ENCODE results near the gene TECTB. TPM values are rescaled to one million over a fixed set of nuclear protein-coding genes. Genes with fewer than 3 reads are reported as not detected.
"Not testable (repeated sequence)": the region's sequence is repeated elsewhere in the genome, so short reads cannot be mapped to it uniquely, and the experiment has no call there.

Gene TECTB
- polyA plus RNA-seq (ENCODE audit: insufficient read depth in 1 of 5, insufficient read length in 5 of 5, low replicate concordance in 1 of 5), result not detected
- long read RNA-seq, donor 1, result 0 reads
- long read RNA-seq, donor 2, result 0 reads
- long read RNA-seq, donor 3, result 0 reads
- long read RNA-seq, donor 4, result 0 reads
- long read RNA-seq, donor 5, result 0 reads
- long read RNA-seq, donor 6, result 0 reads
- long read RNA-seq, donor 7, result 0 reads
- long read RNA-seq, donor 8, result 0 reads

DNA sequence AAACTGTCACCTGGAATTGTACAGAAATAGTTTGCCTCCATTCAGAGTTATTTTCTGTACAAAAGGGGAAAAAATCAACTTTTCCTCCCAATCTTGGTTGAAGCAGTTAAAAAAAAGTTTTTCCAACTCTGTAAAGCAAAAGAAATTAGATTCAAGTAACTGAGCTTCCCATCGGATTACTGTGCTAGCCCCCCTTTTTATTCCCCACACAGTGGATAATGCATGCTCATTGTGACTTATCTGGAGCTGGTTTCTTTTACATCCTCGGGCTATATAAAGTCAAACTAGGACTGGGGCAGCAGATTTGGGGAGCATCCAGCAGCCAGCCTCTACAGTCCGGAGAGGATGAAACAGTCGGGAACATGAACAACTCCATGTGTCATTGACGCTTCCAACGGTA lies at the start of gene TECTB:
TSS of gene TECTB (plus strand) at position 301 of the 400 bp plus-strand sequence. CDS start 335 bp downstream, outside the sequence.
- DNase-seq, result no peak

DNA sequence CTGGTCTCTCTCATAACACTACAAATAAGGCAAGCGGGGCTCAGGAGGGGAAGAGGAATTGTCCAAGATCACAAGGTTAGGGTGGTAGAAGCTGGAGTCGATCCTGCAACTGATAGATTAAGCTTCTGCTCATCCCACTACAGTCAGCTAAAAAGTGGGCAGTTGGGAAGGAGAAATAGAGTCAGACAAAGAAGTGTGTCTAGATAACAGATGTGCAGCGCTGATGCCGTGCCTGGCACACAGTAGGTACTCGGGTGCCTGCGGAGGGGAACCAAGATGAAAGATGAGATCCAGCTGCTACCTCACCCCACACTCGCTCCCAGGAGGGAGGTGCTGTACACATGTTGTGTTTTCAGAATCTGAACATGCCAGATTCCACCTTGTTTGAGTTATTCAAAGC lies 48.1 kb upstream of the TECTB start:
- DNase-seq, result no peak

- DNase-seq, result no peak
Observed at GRCh38 chr10:112235920-112236319, 47.3 kb upstream of the TECTB start.

DNA sequence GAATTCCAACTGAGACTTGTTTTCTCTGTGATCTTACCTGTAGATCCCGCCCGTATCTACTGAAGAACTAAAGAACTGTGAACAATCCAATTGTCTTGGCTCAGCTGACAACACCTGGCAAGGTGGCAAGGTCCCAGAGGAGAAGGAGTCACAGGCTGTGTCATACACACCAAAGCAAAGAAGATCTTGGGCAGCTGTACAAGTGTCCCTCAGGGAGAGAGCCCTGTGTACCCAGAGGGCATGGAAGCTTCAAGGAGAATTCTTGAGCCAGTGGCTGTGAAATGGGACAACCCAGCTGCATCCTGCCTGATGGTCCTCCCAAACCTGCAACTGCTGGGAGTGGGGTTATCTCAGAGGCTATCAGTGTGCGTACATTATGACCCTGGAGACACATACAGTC lies 46.7 kb upstream of the TECTB start:
- no peak for DNase-seq

GRCh38 chr10:112239347-112239746 lies 43.9 kb upstream of the TECTB start:
- DNase-seq, result no peak

DNA sequence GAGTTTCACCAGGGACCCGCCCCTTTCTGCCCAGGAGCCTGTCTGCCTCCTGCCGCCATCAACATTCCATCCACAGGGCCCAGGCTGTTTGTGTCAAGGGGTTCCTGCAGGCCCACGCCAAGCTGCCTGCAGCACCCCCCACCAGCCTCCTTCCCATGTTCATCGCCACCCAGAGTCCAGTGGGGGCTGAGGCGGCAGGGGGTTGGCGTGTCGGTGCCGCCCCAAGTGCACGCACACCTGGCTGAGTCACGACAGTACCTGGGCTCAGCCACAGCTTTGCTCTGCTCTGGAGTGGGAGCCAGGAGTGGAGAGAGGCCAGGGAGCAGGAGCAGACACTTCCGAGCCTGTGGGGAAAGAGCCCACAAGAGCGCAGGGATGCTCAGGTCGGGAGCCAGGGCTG lies 42.8 kb upstream of the TECTB start:
- DNase-seq, result no peak

GRCh38 chr10:112241651-112242341 lies 41.4 kb upstream of the TECTB start:
- no peak for DNase-seq

- DNase-seq, result no peak
Observed at GRCh38 chr10:112242769-112243168, 40.4 kb upstream of the TECTB start.

GRCh38 chr10:112243713-112244112 lies 39.5 kb upstream of the TECTB start:
- DNase-seq, result no peak

DNA sequence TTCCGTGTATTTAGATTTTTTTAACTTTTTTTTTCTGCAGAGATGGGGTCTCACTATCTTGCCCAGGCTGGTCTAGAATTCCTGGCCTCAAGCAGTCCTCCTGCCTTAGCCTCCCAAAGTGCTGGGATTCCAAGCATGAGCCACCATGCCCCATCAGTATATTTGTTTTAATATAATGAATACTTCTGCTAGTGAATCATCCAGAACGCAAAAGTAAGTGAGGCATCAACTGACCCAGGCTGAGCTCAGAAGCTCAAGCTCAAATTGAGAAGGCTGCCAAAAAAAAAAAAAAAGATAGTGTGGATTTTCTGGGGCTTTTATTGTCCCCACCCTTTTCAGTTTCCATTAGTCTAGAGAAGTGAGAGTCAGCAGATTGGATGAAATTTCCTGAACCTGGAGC lies 39.0 kb upstream of the TECTB start:
- no peak for DNase-seq

GRCh38 chr10:112247791-112248190 lies 35.4 kb upstream of the TECTB start:
- DNase-seq, result no peak

DNA sequence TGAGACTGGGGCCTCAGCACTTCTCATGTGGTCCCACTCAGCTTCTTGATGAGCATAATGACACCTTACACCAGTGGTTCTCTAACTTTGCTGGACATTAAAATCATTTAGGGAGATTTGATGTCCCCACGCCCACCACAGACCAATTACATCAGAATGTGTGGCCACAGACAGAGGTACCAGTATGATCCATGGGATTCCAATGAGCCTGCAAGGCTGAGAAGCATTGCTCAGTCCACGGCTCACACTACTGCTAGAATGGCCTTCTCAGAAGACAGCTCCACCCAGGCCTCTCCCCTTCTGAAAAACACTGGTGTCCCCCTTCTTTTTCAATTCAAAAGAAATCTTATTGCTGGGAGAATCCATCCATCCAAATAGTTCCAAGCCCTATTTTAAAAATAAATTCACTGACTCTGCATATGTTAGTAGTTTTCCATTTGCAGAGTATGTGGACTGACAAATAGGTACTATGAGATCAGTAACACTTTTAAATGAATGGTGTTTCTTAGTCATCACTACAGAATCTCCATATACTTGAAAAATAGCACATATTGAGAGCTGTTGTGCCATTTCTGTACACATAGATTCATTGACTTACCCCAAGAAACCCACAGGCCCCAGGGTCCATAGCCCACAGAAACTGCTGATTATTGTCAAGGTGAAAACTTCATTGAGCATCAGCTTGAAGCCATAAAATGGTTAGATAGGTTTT lies 34.5 kb upstream of the TECTB start:
- DNase-seq, result no peak

- DNase-seq, result no peak
Observed at GRCh38 chr10:112249722-112250121, 33.5 kb upstream of the TECTB start.

GRCh38 chr10:112250555-112250954 lies 32.6 kb upstream of the TECTB start:
- no peak for DNase-seq

GRCh38 chr10:112251238-112251637 lies 32.0 kb upstream of the TECTB start:
- not testable (repeated sequence) for DNase-seq

GRCh38 chr10:112258407-112258806 lies 24.8 kb upstream of the TECTB start:
- DNase-seq, result no peak

DNA sequence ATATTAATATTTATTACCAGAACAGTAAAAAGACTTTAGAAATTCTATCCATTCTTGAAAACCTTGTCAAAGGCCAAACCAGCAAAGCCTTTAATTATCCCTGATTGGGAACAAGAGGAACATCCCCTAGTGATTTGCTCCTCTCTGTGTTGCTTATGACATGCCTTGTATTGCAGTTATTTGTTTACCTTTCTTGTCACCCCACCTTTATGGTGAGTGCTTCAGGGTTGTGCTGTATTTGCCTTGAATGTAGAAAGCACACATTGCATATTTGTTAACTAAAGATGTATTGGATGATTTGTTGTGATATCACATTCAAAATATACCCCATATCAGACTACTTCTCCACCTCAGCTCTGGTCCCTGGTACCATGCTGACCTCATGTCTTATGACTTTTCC lies 23.5 kb upstream of the TECTB start:
- no peak for DNase-seq

DNA sequence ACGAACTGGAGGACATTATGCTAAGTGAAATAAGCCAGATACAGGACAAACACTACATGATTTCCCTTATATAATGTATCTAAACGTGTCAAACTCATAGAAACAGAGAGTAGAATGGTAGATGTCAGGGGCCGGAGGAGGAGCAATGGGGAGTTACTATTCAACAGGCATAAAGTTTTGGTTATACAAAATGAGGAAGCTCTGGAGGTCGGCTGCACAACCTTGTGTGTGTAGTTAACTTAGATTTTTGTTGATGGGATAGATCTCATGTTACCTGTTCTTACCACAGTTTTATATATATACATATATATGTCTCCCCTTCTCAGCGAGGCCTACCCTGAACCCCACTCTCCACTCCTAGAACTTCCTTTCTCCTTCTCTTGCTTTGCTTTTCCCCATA lies 22.4 kb upstream of the TECTB start:
- DNase-seq, result no peak

- DNase-seq, result peak; percentile 2 to 4
Observed at GRCh38 chr10:112261281-112261822, 21.8 kb upstream of the TECTB start.

DNA sequence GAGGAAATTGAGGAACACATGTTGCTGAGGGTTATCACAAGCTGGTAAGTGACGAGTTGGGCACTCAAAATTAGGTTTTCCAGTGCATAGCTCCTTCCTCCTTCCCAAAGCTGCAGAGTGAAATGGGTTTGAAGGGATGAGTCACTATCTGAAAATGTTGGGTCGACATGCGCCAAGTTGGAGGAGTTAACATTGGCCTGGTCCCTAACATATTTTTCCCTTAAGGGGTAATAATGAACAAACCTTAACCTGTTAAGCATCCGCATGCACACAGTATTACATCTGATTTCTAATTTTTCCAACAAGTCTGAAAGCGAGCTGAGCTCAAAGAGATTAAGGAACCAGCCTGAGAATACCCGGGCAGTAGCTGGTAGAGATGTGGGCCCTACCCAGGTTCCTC lies 20.7 kb upstream of the TECTB start:
- DNase-seq, result no peak

DNA sequence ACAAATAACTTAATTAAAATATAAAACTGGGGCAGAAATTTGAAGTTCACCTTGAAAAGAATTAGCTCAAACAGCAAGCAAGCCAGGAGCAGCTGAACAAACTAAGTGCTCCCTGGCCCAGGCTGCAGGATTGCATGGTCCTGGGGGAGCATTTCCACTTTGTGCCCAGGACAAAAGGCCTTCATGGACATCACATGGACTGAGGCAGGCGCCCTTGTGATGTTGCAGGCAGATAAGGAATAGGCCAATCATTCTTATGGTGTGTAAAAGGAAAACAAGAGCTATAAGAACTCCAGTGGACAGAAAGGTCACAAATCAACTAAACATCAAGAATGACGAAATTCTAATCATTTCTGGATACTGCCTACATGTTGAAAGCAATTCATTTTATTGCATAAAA lies 17.5 kb upstream of the TECTB start:
- no peak for DNase-seq

DNA sequence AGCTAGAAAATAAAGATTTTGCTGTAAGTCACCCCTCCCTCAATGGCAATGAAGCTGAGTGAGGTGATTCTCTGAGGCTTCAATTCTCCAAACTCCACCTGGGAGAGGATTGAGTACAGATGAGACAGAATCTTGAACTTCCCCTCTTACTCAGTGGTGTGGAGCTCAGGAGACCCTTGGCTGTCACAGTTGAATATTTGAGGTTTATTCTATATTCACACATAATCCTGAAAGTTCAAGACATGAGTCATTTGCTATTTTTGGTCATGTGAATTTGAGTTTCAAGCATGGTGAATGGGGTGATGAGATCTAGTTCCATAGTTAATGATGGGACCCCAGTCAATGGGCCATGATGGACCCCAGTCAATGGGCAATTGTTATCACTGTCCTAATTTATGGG lies 13.9 kb upstream of the TECTB start:
- no peak for DNase-seq

GRCh38 chr10:112271982-112272381 lies 11.2 kb upstream of the TECTB start:
- peak in 1 of 2 donors; percentile 5 for DNase-seq

Data from right lung (tissue), 10 donors.